Liver (tissue), 9 donors: ENCODE data around the gene ROPN1L. TPM values are rescaled to one million over a fixed set of nuclear protein-coding genes. Genes with fewer than 3 reads are reported as not detected.

Source experiments
- DNase-seq: peaks from one replicate; pipeline ENCODE4 v3.0.0-alpha.2; 2017; ENCODE audit warnings: low spot score
- H3K27ac ChIP-seq, 2 donors: one replicate each; pipeline ENCODE4 v1.7.0; 2013; ENCODE audit warnings: inconsistent platforms in 2 of 2, low read length in 2 of 2, control low read depth in 1 of 2, low read depth in 1 of 2, mild to moderate bottlenecking in 1 of 2
- H3K27me3 ChIP-seq, 4 donors: one replicate each; pipeline versions ENCODE4 v1.6.1 to v1.7.0; 2013; ENCODE audit warnings: low read length in 3 of 4, inconsistent platforms in 1 of 4, mild to moderate bottlenecking in 1 of 4, moderate library complexity in 1 of 4; ENCODE audit not compliant: control insufficient read depth in 4 of 4, insufficient read depth in 4 of 4
- H3K36me3 ChIP-seq, 4 donors: one replicate each; pipeline versions ENCODE4 v1.6.1 to v1.7.0; 2013; ENCODE audit warnings: low read length in 3 of 4, mild to moderate bottlenecking in 3 of 4, low read depth in 1 of 4, moderate library complexity in 1 of 4; ENCODE audit not compliant: control insufficient read depth in 4 of 4, insufficient read depth in 3 of 4
- H3K4me1 ChIP-seq, 4 donors: one replicate each; pipeline versions ENCODE4 v1.6.1 to v1.7.0; 2013; ENCODE audit warnings: low read length in 3 of 4, mild to moderate bottlenecking in 3 of 4, moderate library complexity in 1 of 4; ENCODE audit not compliant: control insufficient read depth in 4 of 4, insufficient read depth in 4 of 4
- H3K4me3 ChIP-seq, 3 donors: one replicate each; pipeline versions ENCODE4 v1.6.1 to v1.7.0; 2013; ENCODE audit warnings: low read length in 3 of 3, control low read depth in 1 of 3, low read depth in 1 of 3, mild to moderate bottlenecking in 1 of 3
- H3K9ac ChIP-seq, 2 donors: one replicate each; pipeline ENCODE4 v1.7.0; 2013; ENCODE audit warnings: low read length in 2 of 2, mild to moderate bottlenecking in 2 of 2, moderate library complexity in 2 of 2, control low read depth in 1 of 2, low read depth in 1 of 2
- H3K9me3 ChIP-seq, 4 donors: one replicate each; pipeline versions ENCODE4 v1.6.1 to v1.7.0; 2013; ENCODE audit warnings: low read length in 3 of 4; ENCODE audit not compliant: control insufficient read depth in 4 of 4
- ATF3 ChIP-seq: IDR thresholded peaks from 2 replicates; pipeline ENCODE4 v1.6.1; 2016; ENCODE audit warnings: antibody characterized with exemption
- CTCF ChIP-seq: fragments of 150-350 bp; IDR thresholded peaks from 2 replicates; pipeline ENCODE4 v1.5.1; 2017; ENCODE audit warnings: improper control_type of control experiment, low read depth, low read length; ENCODE audit not compliant: missing input control
- EGR1 ChIP-seq, 2 donors: IDR thresholded peaks; 2 replicates each; pipeline ENCODE4 v1.6.1; 2016 to 2018; ENCODE audit warnings: antibody characterized with exemption in 2 of 2, low read depth in 2 of 2
- FOXA1 ChIP-seq: IDR thresholded peaks from 2 replicates; pipeline ENCODE4 v1.6.1; 2016; ENCODE audit warnings: antibody characterized with exemption
- FOXA2 ChIP-seq: IDR thresholded peaks from 2 replicates; pipeline ENCODE4 v1.6.1; 2016; ENCODE audit warnings: antibody characterized with exemption
- HNF4A ChIP-seq, 2 donors: conservative IDR thresholded peaks; 2 replicates each; pipeline ENCODE4 v1.6.1; 2016; ENCODE audit warnings: antibody characterized with exemption in 2 of 2, mild to moderate bottlenecking in 2 of 2
- HNF4G ChIP-seq: IDR thresholded peaks from 2 replicates; pipeline ENCODE4 v1.6.1; 2016; ENCODE audit warnings: antibody characterized with exemption
- JUND ChIP-seq, 2 donors: IDR thresholded peaks; 2 replicates each; pipeline ENCODE4 v1.6.1; 2016; ENCODE audit warnings: antibody characterized with exemption in 2 of 2
- MAX ChIP-seq: IDR thresholded peaks from 2 replicates; pipeline ENCODE4 v1.6.1; 2016; ENCODE audit warnings: antibody characterized with exemption
- NR2F2 ChIP-seq: IDR thresholded peaks from 2 replicates; pipeline ENCODE4 v1.6.1; 2016; ENCODE audit warnings: antibody characterized with exemption
- RAD21 ChIP-seq, 2 donors: IDR thresholded peaks; 2 replicates each; pipeline ENCODE4 v1.6.1; 2016; ENCODE audit warnings: antibody characterized with exemption in 2 of 2, mild to moderate bottlenecking in 2 of 2
- REST ChIP-seq: IDR thresholded peaks from 2 replicates; pipeline ENCODE4 v1.6.1; 2016; ENCODE audit warnings: antibody characterized with exemption, mild to moderate bottlenecking
- RXRA ChIP-seq, 2 donors: IDR thresholded peaks; 2 replicates each; pipeline ENCODE4 v1.6.1; 2017 to 2018; ENCODE audit warnings: antibody characterized with exemption in 2 of 2, mild to moderate bottlenecking in 1 of 2
- SP1 ChIP-seq: IDR thresholded peaks from 2 replicates; pipeline ENCODE4 v1.6.1; 2018; ENCODE audit warnings: antibody characterized with exemption, mild to moderate bottlenecking
- TAF1 ChIP-seq: conservative IDR thresholded peaks from 2 replicates; pipeline ENCODE4 v1.6.1; 2016; ENCODE audit warnings: antibody characterized with exemption, mild to moderate bottlenecking
- YY1 ChIP-seq: IDR thresholded peaks from 2 replicates; pipeline ENCODE4 v1.6.1; 2016; ENCODE audit warnings: antibody characterized with exemption, mild to moderate bottlenecking
- ZBTB33 ChIP-seq: IDR thresholded peaks from 2 replicates; pipeline ENCODE4 v1.6.1; 2016; ENCODE audit warnings: antibody characterized with exemption
- WGBS: extraction: QIAGEN DNeasy Blood & Tissue Kit; methylation state at CpG from one replicate; pipeline ENCODE4 v1.1.7; 2013; 5-methylcytosine and 5-hydroxymethylcytosine counted together
- polyA plus RNA-seq, 2 donors: library from polyadenylated mRNA; stranded (reverse) in 1 of 2; unstranded in 1 of 2; fragments of 200-250 nt in 1 of 2; fragments of >200 nt in 1 of 2; fragmentation: Nextera tagmentation in 1 of 2; extraction: Ambion mirVana in 1 of 2; gene quantifications; one replicate each; pipeline versions ENCODE4 v1.2.1 to v1.2.3, GENCODE V29; 2013 to 2015
- total RNA-seq, 2 donors: library from RNA; depleted of rRNA; stranded (reverse); fragments of >200 nt; gene quantifications; one replicate each; pipeline ENCODE4 v1.2.3, GENCODE V29; 2014
- donor health status: healthy.
- donor health status: healthy.
- donor health status: healthy.
- donor health status: healthy.
- donor health status: healthy.

ROPN1L gene
- total and polyA plus RNA-seq, 4 donors: 0.25 to 1.3 (median 0.87) TPM

GRCh38 chr5:10438301-10438700 lies 3.4 kb upstream of the ROPN1L start:
- Histone ChIP-seq H3K4me1 (peaks cover 0 to 19% (median 13%) of the 10 kb centered on the region in 4 donors), H3K36me3 (peaks cover 4 to 11% (median 9%) of the 10 kb centered on the region in 4 donors), H3K9ac (no peak overlapping the region), H3K27me3 (no peaks in the 10 kb centered on the region), H3K9me3 (no peaks in the 10 kb centered on the region), H3K4me3 (no peak overlapping the region), H3K27ac (no peak overlapping the region)
- 86% methylated on average over 4 of the region's 4 CpGs for WGBS
- TF ChIP-seq CTCF: no peak
- TF ChIP-seq TAF1: no peak
- no peak for TF ChIP-seq ATF3
- no peak for DNase-seq

- 84% methylated on average over 4 of the region's 4 CpGs for WGBS
- H3K9me3 ChIP-seq: no peaks in the 10 kb centered on the region
These were observed 2.0 kb upstream of the ROPN1L start for GRCh38 chr5:10439692-10440091.

More at GRCh38 chr5:10439692-10440091, 2.0 kb upstream of the ROPN1L start:
- TF ChIP-seq TAF1 (no peak), FOXA2 (no peak), SP1 (no peak), HNF4A (conservative IDR thresholded peaks at IDR 0.05) (no peak), NR2F2 (no peak), MAX (no peak), RAD21 (IDR thresholded peaks at IDR 0.05) (no peak), YY1 (no peak), CTCF (no peak), HNF4G (no peak), EGR1 (IDR thresholded peaks at IDR 0.05; ENCODE audit: low read depth in 2 of 2) (no peak), FOXA1 (no peak), JUND (IDR thresholded peaks at IDR 0.05) (no peak), RXRA (IDR thresholded peaks at IDR 0.05) (no peak), ZBTB33 (no peak), ATF3 (no peak), REST (no peak)
- peaks cover 0 to 19% (median 13%) of the 10 kb centered on the region in 4 donors for H3K4me1 ChIP-seq
- H3K27ac ChIP-seq: no peak overlapping the region
- DNase-seq: no peak
- H3K9ac ChIP-seq: no peak overlapping the region
- H3K27me3 ChIP-seq: no peaks in the 10 kb centered on the region
- H3K4me3 ChIP-seq: no peak overlapping the region
- peaks cover 0 to 1% (median under 1%) of the 10 kb centered on the region in 4 donors for H3K36me3 ChIP-seq
